Hair follicle dermal papilla cell (primary cell): ENCODE results near the gene EBNA1BP2. TPM values are rescaled to one million over a fixed set of nuclear protein-coding genes. Genes with fewer than 3 reads are reported as not detected.

Experiments
- small RNA-seq: library from RNA; depleted of rRNA; stranded (forward); fragments of <200 nt; gene quantifications from one replicate; pipeline ENCODE3, GENCODE V24; 2012
- total RNA-seq: library from RNA; depleted of rRNA; stranded (reverse); fragments of >200 nt; gene quantifications from 2 replicates; pipeline ENCODE4 v1.2.3, GENCODE V29; 2012

The EBNA1BP2 gene
- total RNA-seq = 33.5 and 35.7 TPM in 2 replicates

DNA sequence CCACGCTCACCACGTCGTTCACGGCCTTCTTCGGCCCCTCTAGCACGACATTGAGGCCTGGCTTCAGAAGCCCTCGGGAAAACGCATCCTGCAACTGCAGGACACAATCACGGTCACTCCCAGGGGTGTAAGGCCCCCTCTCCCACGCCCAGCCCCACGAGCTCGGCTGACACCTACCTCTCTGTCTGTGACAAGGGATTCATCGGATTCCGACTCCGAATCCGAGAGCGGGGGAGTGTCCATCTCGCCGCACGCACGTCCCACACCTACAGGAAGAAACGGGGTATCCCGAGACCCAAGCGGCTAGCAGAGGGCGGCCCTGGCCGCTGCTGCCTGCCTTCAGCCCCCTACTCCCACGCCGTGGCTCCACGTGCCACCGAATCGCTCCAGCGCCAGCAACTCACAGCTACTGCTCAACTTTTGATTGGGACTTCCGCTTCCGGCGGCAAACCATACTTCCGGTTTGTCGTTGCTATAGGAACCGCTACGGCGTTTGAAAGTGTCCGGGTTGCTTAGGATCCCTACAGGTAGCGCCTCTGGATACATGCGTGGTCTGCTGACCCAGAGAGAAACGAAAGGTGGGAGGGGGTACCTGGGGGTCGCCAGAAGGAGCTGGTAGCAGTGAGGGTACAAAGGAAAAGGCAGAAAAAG, at the start of gene EBNA1BP2, which contains the start of gene CFAP57:
EBNA1BP2 (minus strand) TSS at position 415 of the 651 bp plus-strand sequence; CDS start at position 243, 172 bp downstream.
CFAP57 (plus strand) TSS at position 455 of the 651 bp plus-strand sequence. CDS start 424 bp downstream, outside the sequence.

Small RNA genes within 50 kb of the gene (small RNA-seq; reads per million reads assigned to genes)
- not detected for gene RNA5SP46

Other genes starting within 250 kb of the EBNA1BP2 start
- 114 TPM in 2 replicates for gene SLC2A1, start 213.4 kb downstream of the EBNA1BP2 start, total RNA-seq
- gene CFAP57, start within 50 bp of the EBNA1BP2 start, total RNA-seq = 0.61 and 0.81 TPM in 2 replicates
- gene TMEM125, start 97.7 kb upstream of the EBNA1BP2 start, total RNA-seq = not detected in 2 replicates
- not detected in 2 replicates for gene C1orf210, start 113.3 kb upstream of the EBNA1BP2 start, total RNA-seq
- not detected in 2 replicates for gene TIE1, start 128.7 kb upstream of the EBNA1BP2 start, total RNA-seq
- 0.65 TPM in 1 of 2 replicates, not detected in the other for gene MPL, start 165.5 kb upstream of the EBNA1BP2 start, total RNA-seq
- 7.2 and 7.6 TPM in 2 replicates for gene CDC20, start 186.7 kb upstream of the EBNA1BP2 start, total RNA-seq
- 39.9 and 61.0 TPM in 2 replicates for gene ELOVL1, start 195.7 kb upstream of the EBNA1BP2 start, total RNA-seq
- 58.7 and 69.8 TPM in 2 replicates for gene MED8, start 217.5 kb upstream of the EBNA1BP2 start, total RNA-seq
- gene SZT2, start 217.6 kb upstream of the EBNA1BP2 start, total RNA-seq = 43.7 and 53.1 TPM in 2 replicates